ENCODE measurements around the gene QSOX1. TPM values are rescaled to one million over a fixed set of nuclear protein-coding genes. Genes with fewer than 3 reads are reported as not detected.

QSOX1 gene
- total and polyA plus RNA-seq, 2 donors (not counting 3 experiments of a cell fraction or from before 2014, with no cell fraction given): 256 to 415 TPM

GRCh38 chr1:180177931-180178330 lies 23.3 kb downstream of the QSOX1 start:
- Histone ChIP-seq H3K9ac (replicated peaks; ENCODE audit: extremely low read depth, insufficient read depth, low read length) (no peak overlapping the region), H3K4me3 (replicated peaks in 1 of 3; ENCODE audit: insufficient read depth in 1 of 3, low read depth in 1 of 3, low read length in 3 of 3) (no peak overlapping the region), H4K20me1 (replicated peaks; ENCODE audit: control insufficient read depth, extremely low read depth, insufficient read depth, low read length) (no peaks in the 10 kb centered on the region), H3K27ac (ENCODE audit: insufficient read depth, low read depth, low read length) (no peak overlapping the region), H3K4me2 (ENCODE audit: insufficient read depth, low read length) (no peak overlapping the region), H3K4me1 (ENCODE audit: control insufficient read depth, extremely low read depth, insufficient read depth, low read length) (no peaks in the 10 kb centered on the region), H3K27me3 (ENCODE audit: control insufficient read depth in 2 of 2, insufficient read depth in 2 of 2, low read length in 2 of 2) (no peaks in the 10 kb centered on the region), H3K9me3 (replicated peaks; ENCODE audit: control insufficient read depth, insufficient read depth, low read length) (no peaks in the 10 kb centered on the region), H3K9me1 (replicated peaks; ENCODE audit: control insufficient read depth, extremely low read depth, insufficient read depth, low read length) (no peaks in the 10 kb centered on the region), H3K79me2 (ENCODE audit: control insufficient read depth, insufficient read depth, low read length) (no peaks in the 10 kb centered on the region), H3K36me3 (ENCODE audit: control insufficient read depth in 2 of 2, extremely low read depth in 1 of 2, insufficient read depth in 2 of 2, low read length in 2 of 2) (peaks cover 7 to 8% of the 10 kb centered on the region in 2 experiments), H2AFZ (ENCODE audit: low read depth, low read length) (no peak overlapping the region)
- DNase-seq (ENCODE audit: low read depth, low spot score) (no peak), FAIRE-seq (no peak)
- ChIA-PET CTCF (interaction anchor here (1.6 to 8.9 kb wide), 8 partner anchors 10 to 472 kb away, joined by 6 to 177 read pairs (median 18); no protein-coding TSS in a partner anchor), POLR2A (no interaction called here)
- intact Hi-C loops (cut with micrococcal nuclease) (loop anchor here (1.0 to 2.0 kb wide), 2 partner anchors 311 to 363 kb away; no protein-coding TSS in a partner anchor), dilution Hi-C loops (cut with MboI; ENCODE audit: extremely low pct_ligation_motif_present, low sequenced_read_pairs) (no loop called here)
- BruUV-seq (replicated peaks): no TSS peak
- no peak for TF ChIP-seq EZH2 (IDR thresholded peaks at IDR 0.05; ENCODE audit: borderline replicate concordance, low read depth, low read length, severe bottlenecking)
- TF ChIP-seq GATA2 (IDR thresholded peaks at IDR 0.05; ENCODE audit: insufficient read depth, insufficient read length, low read depth, low read length): no peak
- no peak for TF ChIP-seq MYC (IDR thresholded peaks at IDR 0.05; ENCODE audit: low read depth, low read length)
- no peak for TF ChIP-seq JUN (IDR thresholded peaks at IDR 0.05; ENCODE audit: borderline replicate concordance, insufficient read depth, insufficient read length, low read depth)
- TF ChIP-seq CTCF (IDR thresholded peaks at IDR 0.05; ENCODE audit: extremely low read depth in 1 of 2, insufficient read depth in 1 of 2, low read depth in 1 of 2, low read length in 2 of 2): no peak
- TF ChIP-seq MAX (IDR thresholded peaks at IDR 0.05; ENCODE audit: insufficient read depth, insufficient read length): no peak
- no peak for TF ChIP-seq POLR2AphosphoS5 (IDR thresholded peaks at IDR 0.05; ENCODE audit: insufficient read depth, low read depth, low read length)
- no peak for TF ChIP-seq POLR2A (IDR thresholded peaks at IDR 0.05; ENCODE audit: low read depth, low read length)
- TF ChIP-seq FOS (IDR thresholded peaks at IDR 0.05; ENCODE audit: borderline replicate concordance, insufficient read depth, low read length): no peak

Data from endothelial cell of umbilical vein (primary cell).